GM21423 (cell line): ENCODE measurements around the gene UTS2R.

Experiments
- ATAC-seq: cut with Tn5 transposase; IDR thresholded peaks from one replicate; pipeline ENCODE4 v1.9.1; 2021; ENCODE audit warnings: mild to moderate bottlenecking, moderate library complexity; ENCODE audit not compliant: unreplicated experiment

The UTS2R gene

GRCh38 chr17:82388223-82388921 is 16.8 kb downstream of the UTS2R start:
- ATAC-seq, result no peak

GRCh38 chr17:82388922-82389283 is 17.3 kb downstream of the UTS2R start:
- ATAC-seq, result no peak

- ATAC-seq, result no peak
Measured at GRCh38 chr17:82389379-82389778, 17.8 kb downstream of the UTS2R start.

GRCh38 chr17:82390015-82390859 is 18.7 kb downstream of the UTS2R start:
- ATAC-seq, result no peak

- no peak for ATAC-seq
Measured at GRCh38 chr17:82390860-82391435, 19.4 kb downstream of the UTS2R start.

GRCh38 chr17:82391496-82392066 is 20.0 kb downstream of the UTS2R start:
- no peak for ATAC-seq

GRCh38 chr17:82392209-82392920 is 20.8 kb downstream of the UTS2R start:
- no peak for ATAC-seq

GRCh38 chr17:82392941-82393340 is 21.4 kb downstream of the UTS2R start:
- ATAC-seq, result no peak

- no peak for ATAC-seq
Measured at GRCh38 chr17:82394278-82394677, 22.7 kb downstream of the UTS2R start.

GRCh38 chr17:82396601-82397435 is 25.3 kb downstream of the UTS2R start:
- no peak for ATAC-seq

- ATAC-seq, result no peak
Measured at GRCh38 chr17:82397449-82398335, 26.1 kb downstream of the UTS2R start.

- no peak for ATAC-seq
Measured at GRCh38 chr17:82399041-82399441, 27.5 kb downstream of the UTS2R start.

- ATAC-seq, result no peak
Measured at GRCh38 chr17:82399601-82400101, 28.1 kb downstream of the UTS2R start.

GRCh38 chr17:82400206-82400605 is 28.6 kb downstream of the UTS2R start:
- no peak for ATAC-seq

- ATAC-seq, result peak; percentile 38
Measured at GRCh38 chr17:82400830-82401229, 29.3 kb downstream of the UTS2R start.

- ATAC-seq, result peak; percentile 76
Measured at GRCh38 chr17:82402865-82403264, 31.3 kb downstream of the UTS2R start.

GRCh38 chr17:82403662-82404660 is 32.4 kb downstream of the UTS2R start:
- no peak for ATAC-seq

GRCh38 chr17:82405051-82405450 is 33.5 kb downstream of the UTS2R start:
- ATAC-seq, result no peak
